Measurements from ENCODE around the gene AAMDC.

GRCh38 chr11:77883775-77884174, 62.8 kb downstream of the AAMDC start:
- no peak for TF ChIP-seq ELK1 (IDR thresholded peaks at IDR 0.05; ENCODE audit: low read depth, low read length)
- no peak for TF ChIP-seq CTCF (IDR thresholded peaks at IDR 0.05 in 2 of 3, conservative IDR thresholded peaks at IDR 0.05 in 1 of 3; ENCODE audit: control insufficient read depth in 2 of 3, extremely low read depth in 1 of 3, insufficient read depth in 1 of 3, low read depth in 3 of 3, low read length in 3 of 3)
- TF ChIP-seq POLR2A (IDR thresholded peaks at IDR 0.05; ENCODE audit: low read depth, low read length), result no peak
- no peak for TF ChIP-seq PAX5 (IDR thresholded peaks at IDR 0.05; ENCODE audit: borderline replicate concordance, low read depth, low read length)
- no peak for TF ChIP-seq HDAC2 (IDR thresholded peaks at IDR 0.05)
- TF ChIP-seq LARP7 (IDR thresholded peaks at IDR 0.05), result no peak
- no peak for TF ChIP-seq ZNF207 (IDR thresholded peaks at IDR 0.05; ENCODE audit: borderline replicate concordance)
- TF ChIP-seq KAT2A (conservative IDR thresholded peaks at IDR 0.05; ENCODE audit: control insufficient read depth, low read depth, low read length), result no peak
- no peak for TF ChIP-seq SP1 (IDR thresholded peaks at IDR 0.05; ENCODE audit: low read depth, low read length)
- no peak for TF ChIP-seq NR2C1 (IDR thresholded peaks at IDR 0.05)
